CD4-positive, alpha-beta T cell treated with Interleukin-21 for 1 hour (primary cell): ENCODE results near the gene VPS35.

Experiments used
- DNase-seq: peaks from one replicate; pipeline ENCODE4 v3.0.0-alpha.2; 2020

VPS35 gene

DNA sequence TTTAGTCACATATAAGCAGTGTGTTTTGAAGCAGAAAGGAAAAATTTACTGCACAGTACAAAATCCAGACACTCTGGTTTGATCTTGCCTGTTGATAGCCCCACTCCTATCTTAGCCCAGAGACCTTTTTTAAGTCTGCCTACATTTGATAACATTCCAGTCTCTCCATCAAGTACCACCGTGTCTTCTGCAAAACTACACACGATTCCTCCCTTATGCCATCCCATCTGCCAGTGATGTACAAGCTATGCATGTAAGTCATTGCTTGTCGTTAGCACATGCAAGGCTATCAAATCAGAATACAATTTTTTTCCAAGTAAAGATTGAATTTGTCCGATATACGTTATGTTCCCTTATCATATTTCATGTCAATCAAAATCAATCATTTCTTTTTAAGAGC is 82.7 kb downstream of the VPS35 start:
- no peak for DNase-seq
